GM19372 (cell line): ENCODE data around the gene PPP1R37.
"Not testable (repeated sequence)": the region's sequence is repeated elsewhere in the genome, so short reads cannot be mapped to it uniquely, and the experiment has no call there.

Source experiments
- ATAC-seq: cut with Tn5 transposase; IDR thresholded peaks from one replicate; pipeline ENCODE4 v1.9.1; 2021; ENCODE audit warnings: mild to moderate bottlenecking, low read depth, moderate library complexity; ENCODE audit not compliant: unreplicated experiment

The PPP1R37 gene

DNA sequence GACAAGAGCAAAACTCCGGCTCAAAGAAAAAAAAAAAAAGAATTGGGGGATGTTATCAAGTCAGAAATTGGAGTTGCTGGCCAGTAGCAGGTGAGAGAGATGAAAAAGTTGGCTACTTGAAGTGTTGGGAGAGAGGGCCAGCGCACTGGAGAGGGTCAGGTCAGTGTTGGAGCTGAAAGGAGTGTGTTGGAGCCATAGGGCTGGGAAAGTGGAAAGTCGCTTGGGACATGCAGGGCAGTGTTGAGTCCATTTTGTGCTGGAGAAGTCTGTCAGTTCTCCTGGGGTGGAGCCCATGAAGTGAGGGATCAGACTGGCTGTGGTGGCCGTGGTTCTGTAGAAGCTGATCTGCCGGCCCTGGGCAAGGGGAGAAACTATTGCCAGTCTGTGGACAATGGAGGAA lies 1.7 kb downstream of the PPP1R37 start:
- ATAC-seq: no peak

DNA sequence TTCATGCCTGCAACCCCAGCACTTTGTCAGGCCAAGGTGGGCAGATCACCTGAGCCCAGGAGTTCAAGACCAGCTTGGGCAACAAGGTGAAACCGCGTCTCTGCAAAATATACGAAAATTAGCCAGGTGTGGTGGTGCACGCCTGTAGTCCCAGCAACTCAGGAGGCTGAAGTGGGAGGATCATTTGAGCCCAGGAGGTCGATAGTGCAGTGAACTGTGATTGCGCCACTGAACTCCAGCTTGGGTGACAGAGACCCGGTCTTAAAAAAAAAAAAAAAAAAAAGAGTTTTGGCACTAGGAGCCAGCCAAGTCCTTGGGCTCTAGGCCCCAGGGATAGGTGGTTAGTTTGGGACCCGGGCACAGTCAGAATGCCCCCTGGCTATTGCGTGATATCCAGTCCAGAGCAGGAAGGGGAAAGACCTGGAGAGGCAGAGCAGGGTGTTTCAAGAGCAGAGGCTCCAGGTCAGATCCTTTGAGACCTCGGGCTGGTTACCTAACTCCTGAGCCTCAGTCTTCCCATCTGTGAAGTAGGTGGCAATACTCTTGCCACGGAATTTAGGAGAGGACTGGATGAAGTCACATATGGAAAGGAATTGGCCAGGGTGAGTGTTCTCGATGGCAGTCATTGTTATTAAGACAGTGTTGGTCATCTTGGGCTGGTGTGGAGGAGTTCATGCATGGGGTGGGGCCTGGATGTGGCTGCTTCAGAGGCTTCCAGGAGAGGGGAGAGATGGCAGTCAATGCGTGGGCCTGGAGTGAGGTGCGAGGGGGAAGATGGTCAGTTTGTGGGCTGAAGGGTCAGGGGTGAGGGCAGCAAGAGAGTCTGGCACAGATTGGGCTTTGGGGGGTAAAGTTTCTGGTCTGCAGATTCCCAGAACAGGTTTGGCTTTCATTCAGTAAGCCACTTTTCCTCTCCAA lies 2.8 kb downstream of the PPP1R37 start:
- no peak for ATAC-seq

DNA sequence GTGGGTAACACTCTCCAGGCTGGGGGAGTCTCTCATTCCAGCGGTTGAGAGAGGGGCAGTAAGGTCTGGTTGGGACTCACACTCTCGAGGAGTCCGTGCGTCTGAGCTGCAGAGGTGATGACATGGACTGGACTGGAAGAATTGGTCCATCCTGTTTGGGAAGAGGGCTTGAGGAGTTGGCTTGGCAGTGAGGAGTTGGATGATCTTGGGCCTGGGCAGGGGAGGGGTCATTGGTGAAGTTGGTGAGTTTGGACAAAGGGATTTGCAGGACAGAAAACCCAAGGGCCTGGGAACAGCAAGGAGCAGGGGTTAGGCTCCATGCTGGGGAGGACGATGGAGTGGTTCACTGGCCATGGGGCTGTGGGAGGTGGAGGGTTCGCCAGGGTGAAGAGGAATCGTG lies 3.7 kb downstream of the PPP1R37 start:
- no peak for ATAC-seq

DNA sequence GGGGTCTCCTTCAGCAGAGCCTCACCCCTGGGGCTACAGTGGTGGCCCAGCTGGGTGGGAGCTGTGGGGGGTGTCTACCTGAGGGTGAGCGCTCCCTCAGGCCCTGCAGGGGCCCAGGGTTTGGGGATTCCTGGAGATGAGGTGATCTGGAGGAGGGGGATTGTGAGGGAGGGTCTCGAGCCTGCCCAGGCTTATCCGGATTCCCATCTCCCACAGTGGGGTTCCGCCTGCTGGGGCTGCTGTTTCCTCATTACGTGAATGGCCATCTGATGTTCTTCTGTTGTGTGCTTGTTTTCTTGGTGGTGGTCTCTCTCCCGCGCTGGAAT lies 4.4 kb downstream of the PPP1R37 start:
- ATAC-seq: no peak

DNA sequence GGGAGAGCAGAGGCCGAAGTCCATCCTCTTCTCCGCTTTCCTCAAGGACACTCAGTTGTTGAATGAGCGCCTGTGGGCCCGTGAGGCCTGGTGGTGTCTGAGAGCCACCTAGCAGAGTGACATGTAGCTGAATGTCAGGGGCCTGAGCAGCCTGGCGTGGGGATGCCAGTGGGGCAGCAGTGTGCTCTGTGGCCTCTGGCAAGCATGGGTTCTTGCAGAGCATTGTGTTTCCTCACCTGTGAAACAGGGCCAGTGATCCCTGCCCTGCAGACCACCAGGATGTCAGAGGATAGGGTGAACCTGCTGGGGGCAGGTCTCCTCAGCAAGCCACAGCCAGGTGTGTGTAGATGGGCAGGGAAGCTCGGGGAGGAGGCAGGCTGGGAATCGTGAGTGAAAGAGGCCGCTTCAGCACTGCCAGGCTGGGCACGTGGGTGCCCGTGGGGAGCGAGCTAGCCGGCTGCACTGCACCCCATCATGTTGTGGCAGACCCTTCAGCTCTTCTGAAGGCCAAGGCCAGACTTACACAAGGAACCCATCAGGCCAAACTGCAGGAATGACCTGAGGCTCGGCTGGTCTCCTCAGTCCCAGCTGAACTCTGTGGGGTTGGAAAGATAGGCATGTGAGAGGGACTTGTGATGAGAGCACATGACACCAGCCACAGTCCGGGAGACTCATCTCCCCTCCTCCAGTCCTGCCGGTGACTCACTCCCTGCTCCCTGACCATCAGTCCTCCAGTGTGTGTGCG lies 5.0 kb downstream of the PPP1R37 start:
- ATAC-seq: no peak

DNA sequence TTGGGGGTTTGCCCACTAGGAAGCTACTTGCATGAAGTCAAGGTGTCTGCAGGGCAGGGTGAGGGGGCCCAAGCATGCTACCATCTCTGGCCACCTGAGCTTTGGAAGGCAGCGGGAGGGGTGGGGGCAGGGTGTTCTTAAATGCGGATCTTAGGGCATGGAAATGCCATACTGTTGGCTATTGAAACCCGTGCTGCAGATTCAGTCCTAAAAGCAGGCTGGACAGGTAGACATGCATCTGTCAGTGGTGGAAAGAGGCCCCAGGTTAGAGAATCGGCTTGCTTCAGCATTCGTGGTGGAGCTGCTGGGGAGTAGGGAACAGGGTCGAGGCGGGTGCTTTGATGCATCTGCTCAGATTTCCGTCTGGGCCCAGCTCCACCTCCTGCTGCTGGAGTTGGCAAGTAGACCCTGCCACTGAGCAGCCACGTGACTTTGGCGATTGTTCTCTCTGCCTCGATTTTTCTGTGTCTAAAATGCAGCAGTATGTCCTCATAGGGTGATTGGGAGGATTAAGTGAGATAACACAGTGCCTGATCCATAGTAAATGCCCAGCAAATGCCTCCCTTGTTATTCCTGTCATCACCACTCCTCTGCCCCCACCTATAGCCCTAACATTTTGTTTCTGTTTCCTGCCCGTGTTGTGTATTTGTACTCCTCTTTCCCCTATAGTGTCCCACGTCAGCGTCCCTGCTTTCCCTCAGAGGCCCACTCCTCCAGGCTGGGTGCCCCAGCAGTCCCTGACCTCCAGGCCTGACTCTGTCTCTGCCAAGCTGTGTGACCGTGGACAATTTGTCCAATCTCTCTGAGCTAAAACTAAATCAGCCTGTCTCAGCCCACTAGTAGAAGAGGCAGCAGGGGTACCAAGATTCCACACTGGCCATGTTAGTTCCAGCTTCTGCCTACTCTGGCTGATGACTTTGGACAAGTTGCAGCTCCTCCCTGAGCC lies 5.8 kb downstream of the PPP1R37 start:
- ATAC-seq: no peak

DNA sequence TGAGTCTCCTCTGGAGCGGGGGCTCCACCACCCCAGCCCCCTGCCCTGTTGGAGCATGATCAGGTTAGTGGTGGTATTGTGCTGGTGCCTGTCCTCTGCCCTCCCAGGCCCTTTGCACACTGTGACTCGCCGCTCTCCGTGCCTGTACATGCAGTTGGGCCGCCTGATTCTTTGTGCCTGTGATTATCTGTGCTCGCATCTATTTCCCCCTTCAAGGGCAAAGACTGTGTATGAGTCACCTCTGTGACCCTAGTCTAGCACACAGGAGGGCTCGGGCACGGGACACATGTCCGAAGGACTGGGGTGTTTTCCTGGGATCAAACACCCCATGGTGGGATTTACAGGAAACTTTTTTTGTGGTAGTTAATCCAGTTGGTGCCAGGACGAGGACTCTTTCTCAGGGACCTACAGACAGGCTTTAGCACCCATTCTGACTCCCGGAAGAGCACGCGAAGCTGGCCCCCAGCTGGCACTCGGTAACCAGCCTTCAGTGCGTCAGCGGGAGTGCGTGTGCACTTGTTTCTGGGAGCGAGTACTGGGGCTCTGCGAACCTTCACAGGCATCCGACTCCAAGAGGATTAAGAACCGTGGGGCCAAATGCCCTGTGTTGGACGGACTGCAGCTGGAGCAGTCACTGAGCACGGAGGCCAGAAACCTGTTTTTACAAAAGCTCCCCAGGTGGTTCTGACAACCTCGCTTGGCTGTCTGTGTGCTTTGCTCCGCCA lies 6.7 kb downstream of the PPP1R37 start:
- no peak for ATAC-seq

DNA sequence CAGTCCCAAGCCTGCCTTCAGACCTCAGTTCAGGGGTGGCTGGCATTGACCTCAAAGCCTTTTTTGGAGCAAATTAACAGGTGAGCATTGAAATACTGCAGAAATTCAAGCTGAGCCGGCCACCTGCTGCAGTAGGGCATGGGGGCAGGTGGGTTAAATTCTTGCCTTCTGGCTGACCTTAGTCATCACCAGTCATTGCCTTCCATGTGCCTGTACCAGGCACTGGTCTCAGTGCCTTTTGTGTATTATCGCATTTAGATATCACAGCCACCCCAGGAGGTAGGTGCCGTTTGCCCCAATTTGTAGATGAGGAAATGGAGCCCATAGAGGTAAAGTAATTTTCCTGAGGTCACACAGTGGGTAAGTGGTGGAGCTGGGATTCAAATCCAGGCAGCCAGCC lies 7.2 kb downstream of the PPP1R37 start:
- ATAC-seq: no peak

DNA sequence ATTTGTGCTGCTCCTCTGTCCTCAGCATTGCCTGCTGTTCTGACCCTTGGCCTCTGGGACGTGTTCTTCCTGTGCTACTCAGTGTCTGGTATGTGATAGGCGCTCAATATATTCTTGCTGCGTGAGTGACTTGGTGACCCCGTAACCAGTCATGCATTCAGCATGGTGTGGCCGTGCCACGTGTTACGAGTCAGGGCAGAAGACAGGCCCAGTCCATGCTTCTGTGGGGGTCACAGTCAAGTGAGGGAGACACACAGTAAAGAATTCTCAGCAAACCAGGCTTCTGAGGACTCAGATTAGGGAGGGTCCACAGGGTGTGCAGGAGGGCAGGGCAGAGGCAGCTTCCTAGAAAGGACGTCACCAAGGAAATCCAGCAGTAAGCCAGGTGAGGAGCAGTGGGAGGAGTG lies 7.9 kb downstream of the PPP1R37 start:
- ATAC-seq: no peak

DNA sequence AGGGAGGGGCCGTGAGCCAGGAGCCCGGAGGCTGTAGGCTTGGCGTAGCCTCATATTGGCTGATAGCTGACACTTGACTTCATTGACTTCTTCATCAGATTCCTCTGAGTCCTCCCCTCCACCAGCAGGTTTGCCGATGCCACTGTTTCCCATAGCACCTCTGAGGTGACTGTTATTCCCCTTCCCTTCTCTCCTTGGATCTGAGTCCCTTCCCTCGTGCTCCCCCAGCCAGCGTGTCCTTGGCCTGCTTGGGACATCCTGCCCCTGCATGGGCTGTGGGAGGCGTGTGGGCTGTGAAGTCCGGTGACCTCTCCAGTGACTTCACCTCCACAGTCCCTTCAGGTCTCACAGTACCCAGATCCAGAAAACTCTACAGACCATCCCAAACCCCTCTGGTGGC lies 8.8 kb downstream of the PPP1R37 start:
- ATAC-seq: no peak

DNA sequence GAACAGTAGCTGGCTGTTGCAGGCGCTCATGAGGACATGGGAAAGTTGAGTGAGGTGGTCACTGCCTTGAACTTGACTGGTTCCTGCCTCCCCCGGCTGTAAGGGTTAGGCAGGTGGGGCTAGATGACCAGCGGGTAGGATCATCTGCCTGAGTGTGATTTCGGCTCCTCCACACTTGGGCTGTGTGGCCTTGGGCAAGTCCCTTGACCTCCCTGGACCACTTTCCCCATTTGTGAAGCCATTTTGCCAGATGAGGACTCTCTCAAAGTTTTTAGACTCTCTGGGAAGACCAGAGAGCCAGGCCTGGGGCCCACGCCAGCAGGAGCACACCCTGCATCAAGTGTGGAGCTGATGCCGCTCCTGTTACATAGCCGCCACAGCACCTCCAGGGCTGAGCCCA lies 9.5 kb downstream of the PPP1R37 start:
- ATAC-seq: no peak

DNA sequence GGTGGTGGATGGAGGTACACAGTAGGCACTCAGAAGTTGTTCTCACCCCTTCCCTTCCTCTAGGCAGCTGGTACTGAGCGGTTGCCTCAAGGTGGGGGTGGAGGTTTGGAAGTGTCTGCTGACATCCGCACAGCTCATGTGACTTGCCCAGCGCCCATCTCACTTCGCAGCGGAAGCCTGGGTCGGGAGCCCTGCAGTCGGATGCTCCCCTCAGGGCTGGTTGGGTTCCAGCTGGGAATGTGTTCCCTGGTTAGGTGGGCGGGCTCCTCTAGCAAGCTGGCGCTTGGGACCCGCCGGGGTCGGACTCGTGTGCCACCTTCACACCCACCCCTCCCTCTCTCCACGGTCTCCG lies 10.2 kb downstream of the PPP1R37 start:
- ATAC-seq: no peak

DNA sequence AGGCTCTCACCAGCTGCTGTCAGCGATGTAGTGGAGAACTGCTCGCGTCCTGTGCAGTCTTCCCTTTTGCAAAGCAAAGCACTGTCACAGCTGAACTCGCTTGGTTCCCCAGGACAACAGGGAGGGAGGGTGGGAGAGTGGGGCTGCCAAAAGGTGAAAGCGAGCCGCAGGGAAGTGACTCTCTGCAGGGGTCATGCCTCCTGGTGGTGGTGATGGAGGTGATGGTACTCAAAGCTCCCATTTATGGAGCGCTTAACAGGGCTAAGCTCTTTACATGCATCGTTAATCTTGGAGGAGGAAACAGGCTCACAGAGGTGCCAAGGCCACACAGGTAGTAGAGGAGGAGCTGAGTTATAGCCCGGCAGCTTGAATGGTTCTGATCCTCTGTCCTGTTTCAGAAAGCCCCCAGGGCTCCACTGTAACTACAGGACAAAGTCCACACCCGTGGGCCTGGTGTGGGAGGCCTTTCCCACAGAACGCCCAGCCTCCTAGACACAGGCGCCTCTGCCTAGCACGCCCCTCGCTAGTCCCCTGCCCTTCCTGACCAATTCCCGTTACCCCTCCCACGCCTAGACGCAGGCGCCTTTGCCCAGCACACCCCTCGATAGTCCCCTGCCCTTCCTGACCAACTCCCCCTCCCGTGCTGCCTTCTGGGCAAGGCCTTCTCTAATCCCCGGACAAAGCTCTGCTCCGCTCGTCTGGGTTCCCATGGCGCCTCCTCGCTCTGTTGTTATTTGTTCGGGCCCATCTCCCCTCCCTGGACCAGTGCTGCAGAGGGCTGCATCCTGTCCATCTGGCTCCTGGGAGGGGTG lies 10.7 kb downstream of the PPP1R37 start:
- ATAC-seq: no peak

DNA sequence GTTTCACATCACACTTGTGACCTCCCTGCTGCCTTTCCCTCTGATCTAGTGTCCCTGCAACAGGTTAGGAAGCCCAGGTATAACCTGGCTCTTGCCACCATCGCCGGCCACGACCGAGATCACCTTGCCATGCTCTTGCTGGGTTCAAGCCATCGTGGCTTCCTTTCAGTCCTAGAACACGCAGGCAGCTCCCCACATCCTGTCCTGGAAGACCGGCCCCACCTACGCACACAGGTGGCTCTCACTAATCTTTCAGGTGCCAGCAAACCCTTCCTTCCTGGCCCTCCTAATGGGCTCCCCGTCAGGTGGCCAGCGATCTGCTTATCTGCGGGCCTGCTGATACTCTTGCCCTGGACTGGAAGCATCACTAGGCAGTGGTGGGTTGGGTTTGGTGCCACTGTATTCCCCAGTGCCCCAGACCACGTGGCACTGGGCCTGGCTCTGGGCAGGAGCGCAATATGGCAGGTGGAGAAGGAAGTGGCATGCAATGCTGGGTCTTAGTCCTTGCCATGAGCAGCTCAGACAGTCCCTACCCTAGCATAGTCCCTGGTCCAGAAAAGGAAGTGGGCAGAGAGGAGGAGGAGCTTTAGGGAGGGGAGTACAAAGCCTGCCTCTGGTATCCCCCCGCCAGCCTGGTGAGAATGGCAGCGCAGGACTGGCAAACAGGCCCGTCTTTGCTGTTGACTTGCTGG lies 11.8 kb downstream of the PPP1R37 start:
- no peak for ATAC-seq

DNA sequence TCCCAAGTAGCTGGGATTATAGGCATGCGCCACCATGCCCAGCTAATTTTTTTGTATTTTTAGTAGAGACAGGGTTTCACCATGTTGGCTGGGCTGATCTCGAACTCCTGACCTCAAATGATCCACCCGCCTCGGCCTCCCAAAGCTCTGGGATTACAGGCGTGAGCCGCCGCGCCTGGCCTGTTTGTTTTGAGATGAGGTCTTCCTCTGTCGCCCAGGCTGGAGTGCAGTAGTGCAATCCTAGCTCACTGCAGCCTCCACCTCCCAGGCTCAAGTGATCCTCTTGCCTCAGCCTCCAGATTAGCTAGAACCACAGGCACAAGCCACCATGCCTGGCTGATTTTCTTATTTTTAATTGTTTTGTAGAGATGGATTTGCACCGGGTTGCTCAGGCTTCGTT lies 13.4 kb downstream of the PPP1R37 start:
- ATAC-seq: not testable (repeated sequence)

DNA sequence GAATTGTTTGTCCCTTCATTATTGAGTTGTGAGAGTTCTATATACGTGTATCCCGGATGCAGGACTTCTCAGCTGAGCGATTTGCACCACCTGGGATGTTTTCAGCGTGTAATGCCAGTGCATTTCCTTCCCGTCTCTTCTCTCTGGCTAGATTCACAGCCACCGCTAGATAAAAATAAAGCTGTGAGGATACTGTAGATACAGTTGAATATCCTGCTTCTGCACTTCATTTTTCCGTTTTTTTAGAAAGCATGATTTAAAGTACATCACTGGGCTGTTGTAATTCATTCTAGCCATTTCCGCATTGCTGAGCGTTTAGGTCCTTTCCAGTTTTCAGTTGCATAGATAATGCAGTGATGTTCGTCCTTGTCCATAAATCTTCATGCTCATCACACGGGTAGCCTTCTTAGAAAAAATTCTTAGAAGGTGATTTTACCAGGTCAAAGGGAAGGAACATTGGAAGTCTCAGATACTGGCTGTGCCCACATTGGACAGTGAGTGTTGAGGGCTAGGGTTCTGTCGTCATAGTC lies 14.7 kb downstream of the PPP1R37 start:
- no peak for ATAC-seq

DNA sequence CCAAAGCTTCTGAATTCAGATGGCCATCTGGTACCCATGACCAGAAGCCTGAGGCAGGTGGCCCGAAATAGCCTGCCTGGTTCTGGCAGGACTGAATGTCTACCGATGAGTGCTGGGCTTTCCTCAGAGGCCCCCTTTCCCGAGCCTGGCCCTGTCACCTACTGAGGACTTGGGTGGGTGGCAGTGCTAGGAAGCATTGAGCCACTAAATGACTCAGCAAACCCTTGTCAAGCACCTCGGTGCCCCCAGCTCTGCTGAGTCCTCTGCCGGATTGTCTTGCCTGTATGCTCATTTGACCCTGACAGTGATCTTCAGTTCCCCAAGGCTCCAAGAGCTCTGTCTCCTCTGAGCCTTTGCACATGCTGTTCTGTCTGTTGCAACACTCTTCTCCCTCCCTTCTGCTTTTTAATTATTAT lies 17.9 kb downstream of the PPP1R37 start:
- no peak for ATAC-seq

DNA sequence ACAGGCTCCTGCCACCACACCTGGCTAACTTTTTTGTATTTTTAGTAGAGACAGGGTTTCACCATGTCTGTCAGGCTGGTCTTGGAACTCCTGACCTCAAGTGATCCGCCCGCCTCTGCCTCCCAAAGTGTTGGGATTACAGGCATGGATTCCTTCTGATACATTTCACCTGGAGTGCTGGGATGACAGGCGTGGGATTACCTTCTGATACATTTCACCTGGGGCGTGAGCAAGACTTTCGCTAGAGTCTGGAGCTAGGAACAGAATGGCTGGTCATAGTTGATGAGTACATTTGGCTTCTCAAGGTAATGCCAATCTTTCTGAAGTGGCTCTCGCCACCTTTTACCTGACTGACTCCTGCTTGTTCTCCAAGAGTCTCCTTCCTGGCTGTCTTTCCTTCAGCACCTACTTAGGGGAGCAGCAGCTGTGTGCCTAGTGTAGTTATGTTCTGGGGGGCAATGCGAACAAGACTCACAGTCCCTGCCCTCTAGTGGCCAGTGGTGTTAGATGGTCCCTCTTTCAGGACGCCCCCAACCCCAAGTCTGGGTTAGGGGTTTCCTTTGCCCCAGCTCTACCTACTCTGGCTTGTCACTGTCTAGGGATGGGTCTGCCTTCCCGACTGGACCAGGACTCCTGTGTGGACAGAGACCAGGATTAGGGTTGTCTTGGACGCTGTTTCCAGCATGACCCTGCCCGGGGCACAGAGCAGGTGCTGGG lies 19.3 kb downstream of the PPP1R37 start:
- ATAC-seq: no peak
